HG03565 (cell line): ENCODE data around the gene CAMK4.
"Not testable (repeated sequence)": the region's sequence is repeated elsewhere in the genome, so short reads cannot be mapped to it uniquely, and the experiment has no call there.

ENCODE experiments used
- ATAC-seq: cut with Tn5 transposase; IDR thresholded peaks from one replicate; pipeline ENCODE4 v1.9.1; 2021; ENCODE audit warnings: mild to moderate bottlenecking, moderate library complexity; ENCODE audit not compliant: unreplicated experiment

Gene CAMK4

DNA sequence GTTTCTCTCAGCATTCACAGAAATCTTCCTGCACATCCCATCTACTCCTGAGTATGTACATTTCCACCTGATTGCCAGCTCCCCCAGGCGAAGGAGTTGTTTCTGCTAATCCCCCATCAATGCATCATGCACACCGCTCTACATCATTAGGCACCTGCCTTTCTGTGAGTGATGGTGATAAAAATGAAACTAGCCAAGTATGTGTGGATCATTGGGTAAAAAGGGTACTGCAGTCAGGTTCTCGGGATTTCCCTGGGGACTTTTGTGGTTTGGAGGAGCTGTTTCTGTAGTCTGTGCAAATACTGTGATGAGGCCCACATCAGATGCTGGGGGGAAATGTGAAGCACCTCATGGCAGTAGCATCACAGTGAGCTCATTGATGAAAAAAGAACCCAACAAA, 30.4 kb downstream of the CAMK4 start:
- peak; percentile 69 for ATAC-seq

DNA sequence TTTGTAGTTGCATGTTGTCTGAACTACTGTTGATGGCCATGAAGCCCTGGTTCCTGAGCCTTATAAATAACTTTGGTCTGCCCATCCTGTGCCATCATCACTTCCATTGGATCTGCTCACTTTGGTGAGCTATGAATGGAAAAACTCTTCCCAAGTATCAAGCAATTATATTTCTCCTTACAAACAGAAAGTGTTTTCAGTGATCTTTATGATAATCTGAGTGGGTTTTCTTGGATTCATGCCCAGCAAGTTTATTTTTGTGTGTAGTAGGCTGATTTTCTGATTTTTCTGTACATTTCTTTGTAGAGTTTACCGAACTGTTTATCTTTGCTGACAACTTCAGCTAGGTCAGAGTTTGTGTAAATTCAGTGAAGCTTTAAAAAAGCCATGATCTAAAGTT, 31.0 kb downstream of the CAMK4 start:
- ATAC-seq, result peak; percentile 1

DNA sequence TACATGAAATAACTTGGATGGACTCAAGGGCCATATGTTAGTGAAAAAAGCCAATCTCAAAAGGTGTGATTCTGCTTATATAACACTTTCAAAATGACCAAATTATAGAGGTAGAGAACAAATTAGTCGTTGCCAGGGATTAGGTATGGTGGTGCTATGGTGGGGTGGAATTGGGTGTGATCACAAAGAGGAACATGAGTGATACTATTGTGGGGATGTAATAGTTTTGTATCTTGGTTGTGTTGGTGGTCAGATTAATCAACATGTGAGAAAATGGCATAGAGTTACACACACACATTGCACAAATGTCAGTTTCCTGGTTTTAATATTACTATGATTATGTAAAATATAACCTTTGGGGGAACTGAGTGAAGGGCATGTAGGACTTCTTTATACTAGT, 31.9 kb downstream of the CAMK4 start:
- no peak for ATAC-seq

DNA sequence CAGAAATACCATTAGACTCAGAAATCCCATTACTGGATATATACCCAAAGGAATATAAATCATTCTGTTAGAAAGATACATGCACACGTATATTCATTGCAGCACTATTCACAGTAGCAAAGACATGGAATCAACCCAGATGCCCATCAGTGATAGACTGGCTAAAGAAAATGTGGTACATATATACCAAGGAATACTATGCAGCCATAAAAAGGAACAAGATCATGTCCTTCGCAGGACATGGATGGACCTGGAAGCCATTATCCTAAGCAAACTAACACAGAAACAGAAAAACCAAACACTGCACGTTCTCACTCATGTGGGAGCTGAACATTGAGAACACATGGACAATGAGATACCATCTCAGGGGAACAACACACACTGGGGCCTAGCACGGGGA, 33.4 kb downstream of the CAMK4 start:
- ATAC-seq, result not testable (repeated sequence)

DNA sequence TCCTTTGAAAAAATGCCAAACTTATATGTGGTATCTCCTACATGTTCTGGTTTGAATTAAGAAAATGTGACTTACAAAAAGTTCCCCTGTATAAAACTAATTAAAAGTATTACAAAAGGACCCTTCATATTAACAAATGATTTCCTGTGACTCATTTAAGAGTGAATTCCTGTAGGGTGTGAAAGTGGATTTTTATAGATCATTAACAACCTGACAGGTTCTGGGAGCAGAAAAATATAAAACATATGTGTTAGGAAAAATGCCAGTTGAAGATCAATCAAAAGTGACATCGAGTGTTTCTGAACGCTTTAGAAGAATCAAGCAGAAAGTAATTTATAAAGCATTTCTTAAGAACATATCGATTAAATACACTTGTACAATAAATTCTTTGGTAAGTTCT, 35.5 kb downstream of the CAMK4 start:
- no peak for ATAC-seq

DNA sequence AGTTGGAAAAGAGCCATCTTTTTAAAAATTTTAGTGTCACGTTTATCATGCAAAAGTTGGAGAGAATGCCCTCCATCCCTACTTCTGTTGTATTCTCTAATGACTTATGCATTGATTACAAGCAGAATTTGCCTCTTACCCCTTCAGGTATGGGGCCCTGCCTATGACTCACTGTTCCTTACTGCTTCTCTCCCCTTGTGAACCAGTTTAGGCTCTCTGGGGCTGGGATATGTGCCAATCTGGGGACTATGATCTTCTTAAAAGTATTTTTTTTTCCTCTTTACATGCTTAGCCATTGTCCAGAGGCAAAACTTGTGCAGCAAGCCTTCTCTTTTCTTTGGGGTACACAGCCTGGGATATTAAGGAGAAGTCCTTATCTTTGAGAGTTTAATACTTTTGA, 37.4 kb downstream of the CAMK4 start:
- no peak for ATAC-seq

DNA sequence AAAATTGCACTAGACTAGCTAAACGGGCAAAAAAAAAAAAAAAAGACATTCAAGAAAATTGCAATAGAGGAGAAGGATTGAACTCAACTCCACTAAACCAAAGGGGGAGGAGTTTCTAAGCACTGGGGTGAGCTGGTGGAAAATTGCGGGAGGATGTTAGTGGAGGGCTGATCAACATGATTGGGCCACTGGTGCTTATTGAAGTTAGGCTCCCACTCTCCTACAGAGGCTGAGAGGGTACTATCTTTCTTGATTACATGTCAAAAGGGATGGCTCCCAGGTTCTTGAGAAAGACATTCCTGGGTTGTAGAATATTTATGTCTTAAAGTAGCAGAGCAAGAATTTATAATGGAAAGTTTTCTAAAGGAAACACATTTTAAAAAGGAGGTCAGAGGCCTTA, 38.0 kb downstream of the CAMK4 start:
- ATAC-seq, result no peak

DNA sequence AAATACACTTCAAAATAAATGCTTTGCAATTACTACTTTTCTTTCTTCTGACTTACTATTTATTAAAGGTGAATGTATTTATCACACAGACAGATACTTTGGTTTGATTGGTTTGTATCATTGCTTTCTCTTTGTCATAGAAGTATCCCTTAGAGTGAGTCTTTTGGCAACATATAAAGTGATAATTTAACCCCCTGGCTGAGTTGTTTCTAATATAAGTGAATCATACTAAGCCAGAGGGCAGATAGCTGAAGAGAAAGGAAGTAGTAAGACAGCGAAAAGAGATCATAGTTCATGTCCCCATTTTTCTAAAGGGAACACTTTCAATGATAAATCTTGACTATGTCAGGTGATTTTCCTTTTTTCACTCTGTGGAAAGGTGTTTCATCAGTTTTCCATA, 38.6 kb downstream of the CAMK4 start:
- no peak for ATAC-seq

DNA sequence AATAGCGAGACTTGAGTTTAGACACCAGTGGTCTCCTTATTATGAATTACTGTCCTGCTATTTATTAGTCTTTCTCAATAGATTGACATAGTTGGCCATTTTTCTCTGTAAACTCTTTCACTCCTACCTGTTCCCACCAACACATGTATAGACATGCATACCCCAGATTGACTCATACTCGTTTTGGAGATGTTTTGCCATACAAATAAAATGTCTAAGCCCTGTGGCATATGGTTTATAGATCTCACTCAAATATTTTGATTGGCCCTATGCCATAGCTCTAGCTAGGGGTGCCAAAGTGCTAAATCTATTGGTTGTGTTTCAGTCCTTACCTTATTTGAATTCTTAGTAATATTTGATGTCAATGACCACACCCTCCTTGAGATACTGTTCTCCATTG, 42.3 kb downstream of the CAMK4 start:
- no peak for ATAC-seq

DNA sequence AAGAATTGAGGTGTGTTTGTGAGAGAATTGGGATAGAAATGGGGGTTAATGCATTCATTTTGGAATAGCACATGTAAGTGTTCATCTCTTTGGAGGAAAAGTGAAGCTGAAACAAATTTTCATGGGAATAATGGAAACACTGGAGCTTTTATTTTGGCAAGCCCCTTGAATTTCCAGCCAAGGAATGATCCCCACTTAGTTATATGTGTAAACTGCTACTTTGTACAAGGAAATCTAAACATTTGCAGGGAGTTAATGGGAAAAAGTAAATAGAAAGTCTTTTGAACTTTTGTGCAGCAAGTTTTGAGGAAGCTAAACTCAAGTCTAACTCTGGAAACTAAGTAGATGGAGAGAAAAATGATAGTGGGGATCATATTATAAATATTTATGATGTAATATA, 44.1 kb downstream of the CAMK4 start:
- ATAC-seq, result no peak

DNA sequence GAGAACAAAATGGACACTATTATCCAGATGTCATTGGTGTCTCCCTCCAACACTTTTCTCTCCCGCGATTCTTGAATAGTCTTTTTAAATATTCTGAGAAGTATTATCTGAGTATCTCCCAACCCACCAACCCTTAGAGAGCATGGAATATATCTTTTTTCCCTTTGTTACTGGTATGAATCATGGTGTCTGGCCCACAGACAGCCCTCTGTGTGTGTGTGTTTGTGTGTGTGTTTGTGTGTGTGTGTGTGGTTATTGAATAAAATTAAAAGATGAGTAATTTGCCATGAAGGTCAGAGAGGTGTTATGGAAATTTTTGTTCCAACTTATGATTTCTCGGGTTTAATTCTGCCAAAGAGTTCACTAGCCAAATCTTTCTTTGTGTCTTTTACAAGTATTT, 47.7 kb downstream of the CAMK4 start:
- no peak for ATAC-seq

DNA sequence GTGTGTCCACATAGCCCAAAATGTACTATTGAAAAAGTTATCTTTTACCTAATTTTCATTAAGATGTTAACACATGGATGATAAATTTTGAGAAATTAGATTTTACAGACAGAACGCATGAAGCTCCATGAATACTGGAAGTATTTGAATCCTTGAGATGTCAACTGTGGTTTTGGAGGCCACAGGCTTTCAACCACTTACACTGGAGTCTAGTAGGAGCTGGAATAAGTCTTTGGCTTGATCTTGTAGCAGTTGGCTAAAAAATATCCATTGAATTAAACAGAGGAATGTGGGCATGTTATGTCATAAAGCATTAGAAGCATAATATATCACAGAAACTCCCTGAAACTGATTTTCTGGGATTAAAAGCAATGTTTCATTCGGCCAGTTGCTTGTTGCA, 52.9 kb downstream of the CAMK4 start:
- ATAC-seq, result no peak

DNA sequence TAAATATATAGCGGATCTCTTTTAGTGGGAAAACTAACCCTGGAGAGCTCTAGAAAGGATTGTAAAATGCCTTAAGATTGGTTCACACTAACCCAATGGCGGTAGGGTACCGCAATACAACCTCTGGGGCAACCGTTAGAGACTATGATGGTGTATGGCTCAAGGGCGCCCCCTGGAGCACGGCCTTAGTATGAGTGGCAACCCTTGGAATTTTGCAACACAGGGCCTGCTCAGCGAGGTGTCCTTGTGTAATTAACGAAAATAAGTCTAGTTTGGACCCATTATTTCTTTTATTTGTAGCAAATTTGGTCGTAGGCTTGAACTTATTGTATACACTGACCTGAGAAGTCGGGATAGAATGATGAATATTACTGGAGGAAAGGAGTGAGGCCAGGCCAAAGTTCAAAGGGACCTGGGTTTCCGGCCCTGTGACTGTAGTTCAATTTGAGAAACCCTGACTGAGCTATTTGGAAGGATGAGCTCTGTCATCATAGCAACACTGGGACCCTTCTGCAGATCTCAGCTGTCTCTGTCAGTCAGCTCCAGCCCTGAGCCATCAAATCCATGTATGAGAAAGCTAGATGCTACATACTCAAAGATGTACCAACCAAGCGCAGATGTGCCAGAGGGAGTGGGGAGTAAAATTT, 54.8 kb downstream of the CAMK4 start:
- ATAC-seq, result peak; percentile 62

DNA sequence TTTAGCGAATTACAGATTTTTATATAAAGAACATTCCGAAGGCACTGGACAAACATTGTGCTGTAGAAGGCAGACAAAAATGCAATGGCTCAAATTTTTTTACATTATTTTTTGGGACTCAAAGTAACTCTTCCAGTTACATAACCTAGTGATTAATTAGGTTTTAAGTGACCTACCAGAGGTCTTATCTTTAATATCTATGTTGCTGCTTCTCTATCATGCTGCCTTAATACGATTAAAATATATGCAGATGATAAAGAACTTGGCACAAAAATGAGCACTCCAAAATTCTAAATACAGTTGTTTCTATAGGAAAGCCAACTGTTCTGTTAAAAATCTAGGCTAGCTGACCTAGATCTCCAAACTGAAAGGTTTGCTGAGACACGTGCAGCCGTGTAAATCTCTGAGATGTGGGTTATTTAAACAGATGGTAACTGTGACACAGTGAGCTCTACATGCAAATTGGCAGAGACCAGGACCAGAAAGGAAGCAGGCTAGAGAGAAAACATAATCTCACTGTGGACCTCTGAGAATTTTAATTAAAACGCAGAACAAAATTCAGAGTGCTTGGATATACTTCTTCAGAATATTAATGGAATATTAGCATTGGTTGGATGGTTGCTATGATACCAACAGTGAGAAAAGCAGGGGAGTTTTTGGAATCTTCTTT, 56.2 kb downstream of the CAMK4 start:
- no peak for ATAC-seq

DNA sequence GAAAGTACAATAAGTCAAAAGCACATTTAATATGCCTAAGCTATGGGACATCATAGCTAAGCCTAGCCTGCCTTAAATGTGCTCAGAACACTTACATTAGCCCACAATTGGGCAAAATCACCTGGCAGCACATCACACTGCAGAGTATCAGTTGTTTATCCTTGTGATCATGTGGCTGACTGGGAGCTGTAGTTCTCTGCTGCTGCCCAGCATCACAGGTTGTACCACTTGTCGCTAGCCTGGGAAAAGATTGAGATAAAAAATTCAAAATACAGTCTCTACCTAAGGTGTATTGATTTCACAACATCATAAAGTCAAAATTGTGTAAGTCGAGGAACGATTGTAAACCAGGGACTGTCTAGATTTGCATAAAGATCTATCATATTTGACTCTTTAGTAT, 58.6 kb downstream of the CAMK4 start:
- ATAC-seq, result no peak

DNA sequence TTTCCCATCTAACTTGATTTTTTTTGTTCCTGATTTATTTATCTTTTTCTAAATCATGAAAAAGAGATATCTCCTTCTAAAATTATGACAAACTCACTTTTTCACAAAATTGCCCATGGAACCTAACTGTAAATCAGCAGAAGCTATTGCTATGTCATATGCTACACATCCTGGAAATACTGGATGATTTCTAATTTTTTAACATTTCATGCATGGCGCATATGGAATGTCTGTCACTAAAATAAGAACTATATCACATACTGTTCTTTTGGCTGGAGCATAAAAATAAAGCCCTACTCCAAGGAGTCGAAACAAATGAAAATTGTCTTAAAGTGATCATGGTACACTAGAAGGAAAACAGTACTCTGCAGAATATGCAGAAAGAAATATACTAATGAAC, 60.6 kb downstream of the CAMK4 start:
- no peak for ATAC-seq

DNA sequence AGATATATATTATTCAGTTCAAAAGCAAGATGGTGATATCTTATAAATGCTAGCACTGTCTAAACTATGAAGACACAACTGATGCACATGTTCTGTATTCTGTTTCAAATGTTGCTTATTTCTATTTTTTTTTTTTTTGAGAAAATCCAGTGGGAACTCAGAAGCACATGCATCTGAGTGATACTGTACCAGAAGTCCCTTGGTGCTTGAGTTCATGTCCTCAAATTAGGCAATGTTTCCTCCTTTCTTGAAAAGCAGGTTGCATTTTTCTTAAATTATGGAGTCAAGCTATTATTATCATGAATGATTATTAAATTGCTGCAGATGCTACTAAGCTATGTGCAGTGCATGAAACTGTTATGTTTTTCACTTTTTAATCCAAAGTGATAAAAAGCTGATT, 70.4 kb downstream of the CAMK4 start:
- ATAC-seq, result no peak

DNA sequence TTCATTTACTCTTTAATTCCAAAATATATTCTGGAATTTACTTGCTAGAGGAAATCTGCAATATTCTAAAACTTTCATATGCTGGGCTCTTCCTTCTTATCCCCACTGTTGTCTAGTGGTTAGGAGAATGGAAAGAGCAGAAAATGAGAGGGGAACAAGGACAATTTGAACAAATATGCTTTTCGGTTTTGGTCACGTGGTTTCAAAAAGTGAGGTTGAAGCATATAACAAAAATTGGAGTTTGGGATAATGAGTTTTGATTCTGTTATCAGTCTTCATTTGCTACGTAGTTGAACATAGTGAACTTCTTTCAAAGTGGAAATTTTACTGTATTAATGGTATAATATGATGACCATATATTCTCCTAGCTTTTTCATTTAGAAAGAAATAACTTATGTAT, 71.5 kb downstream of the CAMK4 start:
- ATAC-seq, result no peak

DNA sequence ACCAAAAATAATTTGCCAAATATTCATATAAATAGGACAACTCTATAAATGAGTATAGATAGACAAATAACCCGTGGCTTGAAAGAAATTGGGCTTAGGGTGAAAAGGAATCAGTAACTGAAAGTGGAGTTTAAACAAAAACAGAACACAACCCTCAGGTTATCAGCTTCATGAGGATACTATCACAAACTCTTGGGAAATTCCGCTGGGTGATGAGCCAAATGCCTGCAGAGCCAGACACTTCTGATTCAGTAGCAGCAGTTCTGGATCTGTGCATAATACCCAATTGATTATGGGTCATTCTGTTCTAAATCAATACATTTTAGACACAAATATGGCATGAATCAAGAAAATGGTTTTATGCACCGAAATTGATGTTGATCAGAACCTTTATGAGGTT, 72.4 kb downstream of the CAMK4 start:
- ATAC-seq, result no peak

DNA sequence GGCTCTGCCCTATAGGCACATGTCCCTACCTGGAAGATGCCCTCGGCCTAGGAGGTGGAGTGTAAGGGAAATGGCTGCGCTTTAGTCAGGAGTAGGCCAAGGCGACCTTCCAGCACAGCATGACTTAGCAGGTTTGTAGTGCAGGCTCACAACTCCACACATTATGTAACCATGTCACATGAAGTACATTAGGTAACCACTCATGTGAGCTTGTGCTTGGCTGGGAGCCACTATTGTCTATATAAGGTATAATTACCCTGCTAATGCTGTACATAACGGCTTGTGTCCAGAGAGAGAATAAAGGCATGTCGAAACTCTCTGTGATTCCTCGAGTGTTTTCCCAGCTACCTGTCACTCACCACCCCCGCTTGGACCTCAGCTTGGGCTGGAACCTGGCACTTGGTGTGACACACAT, 74.9 kb downstream of the CAMK4 start:
- no peak for ATAC-seq

DNA sequence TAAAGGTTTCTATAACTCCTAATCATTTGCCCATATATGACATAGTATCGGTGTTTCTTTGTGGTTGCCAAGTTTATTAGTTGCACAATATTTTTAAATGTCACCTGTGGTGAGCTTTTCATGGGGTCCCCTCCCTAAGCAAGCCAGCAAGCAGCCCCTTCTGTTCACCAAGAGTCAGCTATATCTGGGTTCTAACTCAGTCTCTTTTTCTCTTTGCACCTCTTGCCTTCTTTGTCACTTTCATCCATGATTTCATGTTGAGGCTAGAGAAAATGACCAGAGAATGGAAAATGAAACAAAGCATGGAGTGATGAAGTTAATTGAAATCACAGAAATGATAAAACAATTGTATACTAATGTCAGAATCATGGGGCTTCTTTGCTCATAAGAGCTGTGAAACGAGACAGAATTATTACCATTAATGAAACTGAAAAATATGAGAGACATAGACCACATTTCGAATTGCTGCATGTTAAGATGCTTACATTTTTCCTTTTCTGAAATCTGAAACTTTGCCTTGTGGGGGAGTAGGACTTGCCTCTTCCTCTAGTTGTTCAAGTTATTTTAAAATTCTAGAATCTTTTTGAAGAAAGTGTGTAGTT, 75.7 kb downstream of the CAMK4 start:
- ATAC-seq, result no peak

DNA sequence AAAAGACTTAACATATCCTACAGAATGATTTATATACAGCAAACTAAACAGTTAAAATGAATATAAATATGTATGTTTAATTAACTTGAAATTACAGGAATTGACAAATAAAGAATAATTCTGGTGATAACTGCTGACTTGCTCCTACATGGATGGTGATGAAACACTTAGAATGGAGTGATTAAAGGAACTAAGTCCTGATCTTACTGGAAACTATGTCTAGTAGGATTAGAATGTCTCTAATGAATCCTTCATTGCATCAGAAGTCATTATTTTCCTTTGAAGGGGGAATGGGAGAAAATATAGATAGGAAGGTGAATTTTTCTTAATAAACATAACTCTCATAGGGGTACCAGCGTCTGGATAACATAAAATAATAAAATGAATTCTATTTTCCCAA, 77.1 kb downstream of the CAMK4 start:
- no peak for ATAC-seq

DNA sequence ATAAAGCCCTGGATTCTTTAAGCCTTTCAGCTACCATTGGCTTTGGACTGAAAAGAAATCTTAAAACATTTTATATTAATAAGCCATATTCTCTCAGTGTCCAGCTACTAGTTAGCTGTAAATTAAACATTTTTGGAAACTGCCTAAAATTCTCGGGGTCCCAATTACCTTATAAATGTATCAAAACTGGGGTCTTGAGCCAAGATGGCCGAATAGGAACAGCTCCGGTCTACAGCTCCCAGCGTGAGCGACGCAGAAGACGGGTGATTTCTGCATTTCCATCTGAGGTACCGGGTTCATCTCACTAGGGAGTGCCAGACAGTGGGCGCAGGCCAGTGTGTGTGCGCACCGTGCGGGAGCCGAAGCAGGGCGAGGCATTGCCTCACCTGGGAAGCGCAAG, 77.9 kb downstream of the CAMK4 start:
- ATAC-seq, result not testable (repeated sequence)
